PC-9 (cell line): Measurements from ENCODE around the gene SDCCAG8.
"Not testable (repeated sequence)": the region's sequence is repeated elsewhere in the genome, so short reads cannot be mapped to it uniquely, and the experiment has no call there.

Experiments used
- EZH2 ChIP-seq: fragments of 200-600 bp; sonication (generic); IDR thresholded peaks from 2 replicates; pipeline ENCODE4 v1.8.0; 2017; ENCODE audit warnings: antibody characterized with exemption, low read depth
- TF ChIP-seq, protein P1 (sequence below): fragments of 200-600 bp; sonication (generic); conservative IDR thresholded peaks from 2 replicates; pipeline ENCODE4 v1.6.1; 2017; ENCODE audit warnings: mixed run types, antibody characterized with exemption, mild to moderate bottlenecking, moderate library complexity

DNA sequence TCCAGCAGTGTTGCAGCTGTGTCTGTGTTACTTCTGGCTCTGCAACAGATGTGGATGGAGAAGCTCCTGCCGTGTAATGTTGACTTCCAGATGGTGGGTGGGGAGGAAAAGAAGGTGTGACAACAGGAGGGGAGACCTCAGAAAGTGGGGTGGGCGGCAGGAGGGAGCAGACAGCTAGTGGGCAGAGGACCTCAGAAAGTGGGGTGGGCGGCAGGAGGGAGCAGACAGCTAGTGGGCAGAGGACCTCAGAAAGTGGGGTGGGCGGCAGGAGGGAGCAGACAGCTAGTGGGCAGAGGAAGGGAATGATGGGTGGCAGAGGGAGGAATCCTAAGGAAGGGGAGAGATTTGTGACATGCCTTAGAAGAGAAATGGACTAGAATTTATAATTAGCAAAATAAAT is 83.0 kb downstream of the SDCCAG8 start:
- TF ChIP-seq EZH2 = not testable (repeated sequence)
- TF ChIP-seq, protein P1, sequence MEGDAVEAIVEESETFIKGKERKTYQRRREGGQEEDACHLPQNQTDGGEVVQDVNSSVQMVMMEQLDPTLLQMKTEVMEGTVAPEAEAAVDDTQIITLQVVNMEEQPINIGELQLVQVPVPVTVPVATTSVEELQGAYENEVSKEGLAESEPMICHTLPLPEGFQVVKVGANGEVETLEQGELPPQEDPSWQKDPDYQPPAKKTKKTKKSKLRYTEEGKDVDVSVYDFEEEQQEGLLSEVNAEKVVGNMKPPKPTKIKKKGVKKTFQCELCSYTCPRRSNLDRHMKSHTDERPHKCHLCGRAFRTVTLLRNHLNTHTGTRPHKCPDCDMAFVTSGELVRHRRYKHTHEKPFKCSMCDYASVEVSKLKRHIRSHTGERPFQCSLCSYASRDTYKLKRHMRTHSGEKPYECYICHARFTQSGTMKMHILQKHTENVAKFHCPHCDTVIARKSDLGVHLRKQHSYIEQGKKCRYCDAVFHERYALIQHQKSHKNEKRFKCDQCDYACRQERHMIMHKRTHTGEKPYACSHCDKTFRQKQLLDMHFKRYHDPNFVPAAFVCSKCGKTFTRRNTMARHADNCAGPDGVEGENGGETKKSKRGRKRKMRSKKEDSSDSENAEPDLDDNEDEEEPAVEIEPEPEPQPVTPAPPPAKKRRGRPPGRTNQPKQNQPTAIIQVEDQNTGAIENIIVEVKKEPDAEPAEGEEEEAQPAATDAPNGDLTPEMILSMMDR = not testable (repeated sequence)
